ENCODE data around the gene RAB22A. TPM values are rescaled to one million over a fixed set of nuclear protein-coding genes. Genes with fewer than 3 reads are reported as not detected.
A peak's percentile ranks its signal among the peaks of the same experiment; 100 is the strongest.

Gene RAB22A
- total and polyA plus RNA-seq, 9 of the 15 experiments (the other 6 are each of a cell fraction or from before 2014, with no cell fraction given), result 1.1 to 8.0 (median 6.7) TPM

GRCh38 chr20:58330249-58330648, 20.7 kb downstream of the RAB22A start:
- H3K79me2 ChIP-seq (ENCODE audit: control insufficient read depth, insufficient read depth, low read length), result peaks cover 56% of the 10 kb centered on the region
- no peak overlapping the region for H3K4me2 ChIP-seq (ENCODE audit: insufficient read depth, low read length)
- intact Hi-C loops (cut with micrococcal nuclease), result no loop called here
- no TSS peak for BruUV-seq (replicated peaks)
- 49% methylated on average over 3 of the region's 3 CpGs for WGBS (ENCODE audit: insufficient coverage, low coverage, missing lambda C conversion rate)
- CTCF ChIA-PET (ENCODE audit: low intra/inter-chr PET ratio), result no interaction called here
- H3K36me3 ChIP-seq (ENCODE audit: control insufficient read depth, insufficient read depth, low read length), result peaks cover 16% of the 10 kb centered on the region; the same call in 2 of the 3 replicates
- ATAC-seq (no peak), DNase-seq (ENCODE audit: extremely low read depth in 1 of 4, low spot score in 3 of 4) (no peak), FAIRE-seq (peak; percentile 42)
- H3K27ac ChIP-seq (ENCODE audit: extremely low read depth, low read depth, low read length), result no peak overlapping the region
- H3K27me3 ChIP-seq (ENCODE audit: control insufficient read depth in 2 of 2, insufficient read depth in 2 of 2, low read length in 2 of 2), result no peaks in the 10 kb centered on the region
- in situ Hi-C loops (cut with MboI), result no loop called here
- 0 out of 2 replicates have a peak, but pooled peaks cover 2% of the 10 kb centered on the region for H4K20me1 ChIP-seq (replicated peaks; ENCODE audit: control insufficient read depth, insufficient read depth, low read length)
- TF ChIP-seq ZNF184 (CRISPR knock-in tag; IDR thresholded peaks at IDR 0.05), result no peak
- no peak for TF ChIP-seq ZNF311 (CRISPR knock-in tag; IDR thresholded peaks at IDR 0.05)
- no peak for TF ChIP-seq ZNF124 (CRISPR knock-in tag; IDR thresholded peaks at IDR 0.05)
- TF ChIP-seq HNRNPL (IDR thresholded peaks at IDR 0.05; ENCODE audit: low read depth, low read length), result no peak
- no peak for TF ChIP-seq FOXJ3 (CRISPR knock-in tag; IDR thresholded peaks at IDR 0.05)
- TF ChIP-seq NCOA2 (IDR thresholded peaks at IDR 0.05; ENCODE audit: partially characterized antibody in 2 of 2), result no peak
- no peak for TF ChIP-seq ZBTB26 (CRISPR knock-in tag; IDR thresholded peaks at IDR 0.05)
- no peak for TF ChIP-seq ETS2 (tag; IDR thresholded peaks at IDR 0.05; ENCODE audit: borderline replicate concordance, poor library complexity, severe bottlenecking)
- TF ChIP-seq BCL6 (CRISPR knock-in tag; IDR thresholded peaks at IDR 0.05), result no peak
- no peak for TF ChIP-seq ILK (tag; IDR thresholded peaks at IDR 0.05; ENCODE audit: borderline replicate concordance, low read depth)
- TF ChIP-seq ZNF511 (CRISPR knock-in tag; IDR thresholded peaks at IDR 0.05), result no peak
- no peak for TF ChIP-seq KLF6 (CRISPR knock-in tag; IDR thresholded peaks at IDR 0.05; ENCODE audit: borderline replicate concordance)
- TF ChIP-seq SFPQ (IDR thresholded peaks at IDR 0.05; ENCODE audit: low read depth, low read length), result no peak
- TF ChIP-seq DPF2 (IDR thresholded peaks at IDR 0.05), result no peak
- TF ChIP-seq ID3 (CRISPR knock-in tag; IDR thresholded peaks at IDR 0.05), result no peak
- no peak for TF ChIP-seq ID3 (tag; IDR thresholded peaks at IDR 0.05)
- no peak for TF ChIP-seq ZNF3 (CRISPR knock-in tag; IDR thresholded peaks at IDR 0.05)
- H2AFZ ChIP-seq (ENCODE audit: low read depth, low read length), result no peak overlapping the region
- no peaks in the 10 kb centered on the region for H3K9me3 ChIP-seq (replicated peaks; ENCODE audit: control insufficient read depth, insufficient read depth, low read depth, low read length)
- H3K4me3 ChIP-seq, result no peak overlapping the region
- no peak overlapping the region for H3K9ac ChIP-seq (ENCODE audit: insufficient read depth in 1 of 2, low read depth in 2 of 2, low read length in 2 of 2)
- POLR2A ChIA-PET, result interaction anchor here (0.6 to 0.9 kb wide), 2 partner anchors 8 to 23 kb away, joined by 3 read pairs; no protein-coding TSS in a partner anchor
- no peaks in the 10 kb centered on the region for H3K9me1 ChIP-seq (ENCODE audit: control insufficient read depth, insufficient read depth, low read length)
- H3K4me1 ChIP-seq (replicated peaks in 1 of 2; ENCODE audit: control insufficient read depth in 2 of 2, insufficient read depth in 2 of 2, low read length in 2 of 2), result peaks cover 0 to 10% of the 10 kb centered on the region in 2 experiments; a peak in 2 of 5 replicates
